Neural cell (in vitro differentiated cells): ENCODE results near the gene SLC16A8. TPM values are rescaled to one million over a fixed set of nuclear protein-coding genes. Genes with fewer than 3 reads are reported as not detected.
"Not testable (repeated sequence)": the region's sequence is repeated elsewhere in the genome, so short reads cannot be mapped to it uniquely, and the experiment has no call there.

Experiments
- H2AFZ ChIP-seq: fragments of 200-600, 300-800 bp; sonication (generic), shearing (Covaris generic); 2 replicates; pipeline ENCODE4 v1.6.0; 2014; ENCODE audit warnings: low read depth, mild to moderate bottlenecking, antibody characterized with exemption, low read length, moderate library complexity
- H3F3A ChIP-seq: fragments of 200-600 bp; shearing (Covaris generic); 2 replicates; pipeline ENCODE4 v1.6.1; 2016; ENCODE audit warnings: mild to moderate bottlenecking, moderate library complexity, mixed read lengths, antibody characterized with exemption, low read length; ENCODE audit not compliant: insufficient read depth, poor library complexity, severe bottlenecking
- H3K27ac ChIP-seq: fragments of 200-600, 300-800 bp; sonication (generic), shearing (Covaris generic); 2 replicates; pipeline ENCODE4 v1.5.1; 2014; ENCODE audit warnings: mild to moderate bottlenecking, low read length, moderate library complexity
- H3K27me3 ChIP-seq: fragments of 300-800, 200-600 bp; sonication (generic), shearing (Covaris generic); 2 replicates; pipeline ENCODE4 v1.6.0; 2014; ENCODE audit warnings: mild to moderate bottlenecking, low read depth, low read length, moderate library complexity; ENCODE audit not compliant: insufficient read depth
- H3K36me3 ChIP-seq: fragments of 300-800, 200-600 bp; sonication (generic), shearing (Covaris generic); 2 replicates; pipeline ENCODE4 v1.5.1; 2014; ENCODE audit warnings: mild to moderate bottlenecking, antibody characterized with exemption, low read length, moderate library complexity; ENCODE audit not compliant: insufficient read depth
- H3K4me2 ChIP-seq: fragments of 300-800, 200-600 bp; sonication (generic), shearing (Covaris generic); 2 replicates; pipeline ENCODE4 v1.6.0; 2014; ENCODE audit warnings: mild to moderate bottlenecking, low read length
- H3K4me3 ChIP-seq: fragments of 300-800, 200-600 bp; sonication (generic), shearing (Covaris generic); 2 replicates; pipeline ENCODE4 v1.5.1; 2014; ENCODE audit warnings: mild to moderate bottlenecking, low read length, moderate library complexity
- H3K79me2 ChIP-seq: fragments of 200-600 bp; shearing (Covaris generic); replicated peaks from 2 replicates; pipeline ENCODE4 v1.6.0; 2014; ENCODE audit warnings: mild to moderate bottlenecking, low read length, moderate library complexity; ENCODE audit not compliant: insufficient read depth
- H3K9ac ChIP-seq: fragments of 300-800, 200-600 bp; sonication (generic), shearing (Covaris generic); 2 replicates; pipeline ENCODE4 v1.6.1; 2016; ENCODE audit warnings: mild to moderate bottlenecking, low read length, mixed read lengths
- H3K9me2 ChIP-seq: fragments of 200-600 bp; shearing (Covaris generic); 2 replicates; pipeline ENCODE4 v1.6.1; 2016; ENCODE audit warnings: mild to moderate bottlenecking, low read length, mixed read lengths; ENCODE audit not compliant: insufficient read depth
- H3K9me3 ChIP-seq: fragments of 200-600, 300-800 bp; sonication (generic), shearing (Covaris generic); 2 replicates; pipeline ENCODE4 v1.6.1; 2016; ENCODE audit warnings: mild to moderate bottlenecking, mixed run types, low read length, moderate library complexity, mixed read lengths
- H4K20me1 ChIP-seq: fragments of 200-600 bp; shearing (Covaris generic); 2 replicates; pipeline ENCODE4 v1.6.1; 2016; ENCODE audit warnings: mild to moderate bottlenecking, mixed run types; ENCODE audit not compliant: insufficient read depth
- EP300 ChIP-seq: fragments of 450-650 bp; conservative IDR thresholded peaks from 2 replicates; pipeline ENCODE4 v1.6.1; 2014; ENCODE audit warnings: antibody characterized with exemption, mild to moderate bottlenecking, moderate library complexity; ENCODE audit not compliant: poor library complexity, severe bottlenecking
- EZH2 ChIP-seq: fragments of 200-600, 300-800 bp; shearing (Covaris generic), sonication (generic); IDR thresholded peaks from 2 replicates; pipeline ENCODE4 v1.6.1; 2014; ENCODE audit warnings: antibody characterized with exemption, low read length, borderline replicate concordance, mild to moderate bottlenecking; ENCODE audit not compliant: insufficient read depth, poor library complexity, severe bottlenecking
- MXI1 ChIP-seq: fragments of 450-650 bp; conservative IDR thresholded peaks from 2 replicates; pipeline ENCODE4 v1.6.1; 2014; ENCODE audit warnings: antibody characterized with exemption, mild to moderate bottlenecking; ENCODE audit not compliant: poor library complexity, severe bottlenecking
- POLR2AphosphoS5 ChIP-seq: IDR thresholded peaks from 2 replicates; pipeline ENCODE4 v1.6.1; 2012
- RAD21 ChIP-seq: fragments of 450-650 bp; conservative IDR thresholded peaks from 2 replicates; pipeline ENCODE4 v1.6.1; 2014; ENCODE audit warnings: antibody characterized with exemption, mild to moderate bottlenecking, moderate library complexity
- SMC3 ChIP-seq: fragments of 450-650 bp; conservative IDR thresholded peaks from 2 replicates; pipeline ENCODE4 v1.6.1; 2014; ENCODE audit warnings: antibody characterized with exemption, mild to moderate bottlenecking, moderate library complexity; ENCODE audit not compliant: poor library complexity
- TAF1 ChIP-seq: IDR thresholded peaks from 2 replicates; pipeline ENCODE4 v1.6.1; 2012; ENCODE audit warnings: low read depth
- polyA plus RNA-seq: library from polyadenylated mRNA; depleted of rRNA; stranded (reverse); fragments of >200 nt; gene quantifications from 2 replicates; pipeline ENCODE4 v1.2.3, GENCODE V29; 2014
- TF ChIP-seq, protein P1 (sequence below): fragments of 450-650 bp; IDR thresholded peaks from 2 replicates; pipeline ENCODE4 v1.5.1; 2014; ENCODE audit warnings: antibody characterized with exemption, mild to moderate bottlenecking, moderate library complexity; ENCODE audit not compliant: poor library complexity, severe bottlenecking
- TF ChIP-seq, protein P2 (sequence below): IDR thresholded peaks from 2 replicates; pipeline ENCODE4 v1.6.1; 2012; ENCODE audit warnings: borderline replicate concordance

Gene SLC16A8
- polyA plus RNA-seq, 1 donor from 2014 or later, result not detected

DNA sequence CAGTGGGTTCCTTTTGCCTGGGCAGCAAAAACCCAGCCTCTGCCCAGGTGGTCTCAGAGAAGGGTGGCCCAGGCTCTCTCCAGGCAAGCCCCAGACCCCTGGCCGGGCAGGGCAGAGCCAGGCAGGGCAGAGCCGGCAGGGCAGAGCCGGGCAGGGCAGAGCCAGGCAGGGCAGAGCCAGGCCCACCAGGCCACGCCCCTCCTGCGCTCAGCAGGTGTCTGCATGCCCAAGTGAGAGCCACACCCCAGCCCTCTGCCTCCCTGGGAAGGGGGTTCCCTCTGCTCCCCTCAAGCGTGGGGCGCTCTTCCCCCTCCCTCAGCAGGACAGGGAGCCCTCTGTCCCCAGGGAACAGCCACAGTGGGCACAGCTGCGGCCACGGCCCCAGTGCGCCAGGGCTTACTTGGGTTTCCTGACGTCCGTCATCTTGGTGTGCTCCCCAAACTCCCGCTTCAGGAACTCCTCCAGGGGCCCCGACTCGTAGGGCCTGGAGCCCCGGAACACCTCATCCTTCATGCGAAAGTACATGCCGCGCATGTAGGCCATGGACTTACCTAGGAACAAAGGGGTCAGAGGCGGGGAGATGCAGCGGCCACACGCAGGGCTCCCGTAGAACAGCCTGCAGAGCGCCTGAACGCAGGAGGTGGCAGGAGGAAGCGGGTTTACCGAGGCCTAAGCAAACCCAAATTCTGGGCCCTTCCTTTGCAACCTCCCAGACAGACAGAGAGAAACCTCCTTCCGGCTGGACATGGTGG lies 36.6 kb upstream of the SLC16A8 start:
- Histone ChIP-seq H3K79me2 (no peaks in the 10 kb centered on the region), H3K4me3 (no peak overlapping the region), H3K9me3 (no peaks in the 10 kb centered on the region), H3K27ac (no peak overlapping the region), H3F3A (no peaks in the 10 kb centered on the region), H3K9me2 (no peaks in the 10 kb centered on the region), H3K27me3 (no peaks in the 10 kb centered on the region), H3K4me2 (no peak overlapping the region), H3K36me3 (no peaks in the 10 kb centered on the region), H4K20me1 (no peaks in the 10 kb centered on the region), H3K9ac (no peak overlapping the region), H2AFZ (no peak overlapping the region)
- TF ChIP-seq MXI1 (no peak), POLR2AphosphoS5 (no peak), TAF1 (no peak), RAD21 (no peak), SMC3 (no peak), EZH2 (no peak), EP300 (no peak)
- TF ChIP-seq, protein P1, sequence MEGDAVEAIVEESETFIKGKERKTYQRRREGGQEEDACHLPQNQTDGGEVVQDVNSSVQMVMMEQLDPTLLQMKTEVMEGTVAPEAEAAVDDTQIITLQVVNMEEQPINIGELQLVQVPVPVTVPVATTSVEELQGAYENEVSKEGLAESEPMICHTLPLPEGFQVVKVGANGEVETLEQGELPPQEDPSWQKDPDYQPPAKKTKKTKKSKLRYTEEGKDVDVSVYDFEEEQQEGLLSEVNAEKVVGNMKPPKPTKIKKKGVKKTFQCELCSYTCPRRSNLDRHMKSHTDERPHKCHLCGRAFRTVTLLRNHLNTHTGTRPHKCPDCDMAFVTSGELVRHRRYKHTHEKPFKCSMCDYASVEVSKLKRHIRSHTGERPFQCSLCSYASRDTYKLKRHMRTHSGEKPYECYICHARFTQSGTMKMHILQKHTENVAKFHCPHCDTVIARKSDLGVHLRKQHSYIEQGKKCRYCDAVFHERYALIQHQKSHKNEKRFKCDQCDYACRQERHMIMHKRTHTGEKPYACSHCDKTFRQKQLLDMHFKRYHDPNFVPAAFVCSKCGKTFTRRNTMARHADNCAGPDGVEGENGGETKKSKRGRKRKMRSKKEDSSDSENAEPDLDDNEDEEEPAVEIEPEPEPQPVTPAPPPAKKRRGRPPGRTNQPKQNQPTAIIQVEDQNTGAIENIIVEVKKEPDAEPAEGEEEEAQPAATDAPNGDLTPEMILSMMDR, result no peak
- TF ChIP-seq, protein P2, sequence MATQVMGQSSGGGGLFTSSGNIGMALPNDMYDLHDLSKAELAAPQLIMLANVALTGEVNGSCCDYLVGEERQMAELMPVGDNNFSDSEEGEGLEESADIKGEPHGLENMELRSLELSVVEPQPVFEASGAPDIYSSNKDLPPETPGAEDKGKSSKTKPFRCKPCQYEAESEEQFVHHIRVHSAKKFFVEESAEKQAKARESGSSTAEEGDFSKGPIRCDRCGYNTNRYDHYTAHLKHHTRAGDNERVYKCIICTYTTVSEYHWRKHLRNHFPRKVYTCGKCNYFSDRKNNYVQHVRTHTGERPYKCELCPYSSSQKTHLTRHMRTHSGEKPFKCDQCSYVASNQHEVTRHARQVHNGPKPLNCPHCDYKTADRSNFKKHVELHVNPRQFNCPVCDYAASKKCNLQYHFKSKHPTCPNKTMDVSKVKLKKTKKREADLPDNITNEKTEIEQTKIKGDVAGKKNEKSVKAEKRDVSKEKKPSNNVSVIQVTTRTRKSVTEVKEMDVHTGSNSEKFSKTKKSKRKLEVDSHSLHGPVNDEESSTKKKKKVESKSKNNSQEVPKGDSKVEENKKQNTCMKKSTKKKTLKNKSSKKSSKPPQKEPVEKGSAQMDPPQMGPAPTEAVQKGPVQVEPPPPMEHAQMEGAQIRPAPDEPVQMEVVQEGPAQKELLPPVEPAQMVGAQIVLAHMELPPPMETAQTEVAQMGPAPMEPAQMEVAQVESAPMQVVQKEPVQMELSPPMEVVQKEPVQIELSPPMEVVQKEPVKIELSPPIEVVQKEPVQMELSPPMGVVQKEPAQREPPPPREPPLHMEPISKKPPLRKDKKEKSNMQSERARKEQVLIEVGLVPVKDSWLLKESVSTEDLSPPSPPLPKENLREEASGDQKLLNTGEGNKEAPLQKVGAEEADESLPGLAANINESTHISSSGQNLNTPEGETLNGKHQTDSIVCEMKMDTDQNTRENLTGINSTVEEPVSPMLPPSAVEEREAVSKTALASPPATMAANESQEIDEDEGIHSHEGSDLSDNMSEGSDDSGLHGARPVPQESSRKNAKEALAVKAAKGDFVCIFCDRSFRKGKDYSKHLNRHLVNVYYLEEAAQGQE, result no peak

DNA sequence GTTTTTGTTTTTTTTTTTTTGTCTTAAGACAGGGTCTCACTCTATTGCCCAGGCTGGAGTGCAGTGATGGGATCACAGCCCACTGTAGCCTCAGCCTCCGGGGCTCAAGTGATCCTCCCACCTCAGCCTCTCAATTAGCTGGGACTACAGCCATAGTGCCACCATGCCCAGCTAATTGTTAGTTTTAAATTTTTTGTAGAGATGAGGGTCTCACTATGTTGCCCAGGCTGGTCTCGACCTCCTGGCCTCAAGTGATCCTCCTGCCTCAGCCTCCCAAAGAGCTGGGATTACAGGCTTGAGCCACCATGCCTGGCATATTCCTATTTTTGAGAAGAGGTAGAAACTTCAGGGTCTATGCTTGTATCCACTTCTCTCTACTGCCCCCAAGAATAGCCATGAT lies 34.8 kb upstream of the SLC16A8 start:
- H4K20me1 ChIP-seq, H3K27me3 ChIP-seq, H3K9me3 ChIP-seq, H3K9me2 ChIP-seq, H3K4me3 ChIP-seq, H2AFZ ChIP-seq, H3K27ac ChIP-seq, H3K36me3 ChIP-seq, H3K4me2 ChIP-seq, H3F3A ChIP-seq, H3K79me2 ChIP-seq, H3K9ac ChIP-seq: not testable (repeated sequence)

DNA sequence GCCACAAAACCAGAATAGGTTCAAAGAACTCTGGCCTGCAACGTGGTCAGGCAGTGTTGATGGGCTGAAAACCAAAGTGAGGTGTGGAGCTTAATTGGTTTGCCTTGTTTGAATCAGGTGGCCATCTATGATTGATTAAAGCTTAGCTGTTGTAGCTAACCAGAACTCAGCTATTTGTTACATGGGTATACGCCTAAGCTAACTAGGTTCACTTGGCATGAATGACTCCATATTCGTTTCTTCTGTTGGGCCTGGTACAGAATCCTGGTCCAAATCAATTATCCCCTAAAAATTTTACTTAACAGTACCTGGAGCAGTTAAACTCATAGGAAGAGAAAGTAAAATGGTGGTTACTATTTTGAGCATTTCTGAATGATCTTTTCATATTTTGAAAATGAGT lies 34.2 kb upstream of the SLC16A8 start:
- no peaks in the 10 kb centered on the region for H4K20me1 ChIP-seq
- TF ChIP-seq POLR2AphosphoS5 (no peak), EP300 (no peak)
- H3K4me2 ChIP-seq, result no peak overlapping the region
- no peaks in the 10 kb centered on the region for H3K9me2 ChIP-seq
- no peaks in the 10 kb centered on the region for H3K9me3 ChIP-seq
- H3K4me3 ChIP-seq, result no peak overlapping the region
- H3F3A ChIP-seq, result no peaks in the 10 kb centered on the region
- H3K79me2 ChIP-seq, result no peaks in the 10 kb centered on the region
- H3K9ac ChIP-seq, result no peak overlapping the region
- no peaks in the 10 kb centered on the region for H3K27me3 ChIP-seq
- no peak overlapping the region for H3K27ac ChIP-seq
- no peaks in the 10 kb centered on the region for H3K36me3 ChIP-seq
- H2AFZ ChIP-seq, result no peak overlapping the region

DNA sequence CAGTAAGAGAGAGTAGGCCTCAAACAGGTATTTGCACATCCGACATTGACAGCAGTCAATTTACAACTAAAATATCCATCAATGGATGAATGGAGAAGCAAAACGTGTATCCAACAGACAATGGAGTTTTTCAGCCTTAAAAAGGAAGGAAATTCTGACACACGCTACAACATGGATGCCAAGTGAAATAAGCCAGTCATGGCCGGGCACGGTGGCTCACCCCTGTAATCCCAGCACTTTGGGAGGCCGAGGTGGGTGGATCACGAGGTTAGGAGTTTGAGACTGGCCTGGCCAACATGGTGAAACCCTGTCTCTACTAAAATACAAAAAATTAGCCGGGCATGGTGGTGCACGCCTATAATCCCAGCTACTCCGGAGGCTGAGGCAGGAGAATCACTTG lies 33.6 kb upstream of the SLC16A8 start:
- H2AFZ ChIP-seq, H3K27me3 ChIP-seq, H3K79me2 ChIP-seq, H3K36me3 ChIP-seq, H3K9me2 ChIP-seq, H3K9me3 ChIP-seq, H4K20me1 ChIP-seq, H3F3A ChIP-seq, H3K4me3 ChIP-seq, H3K27ac ChIP-seq, H3K9ac ChIP-seq, H3K4me2 ChIP-seq: not testable (repeated sequence)
